ENCODE data around the gene ZC3H12C. TPM values are rescaled to one million over a fixed set of nuclear protein-coding genes. Genes with fewer than 3 reads are reported as not detected.
A peak's percentile ranks its signal among the peaks of the same experiment; 100 is the strongest.

ZC3H12C gene
- total and polyA plus RNA-seq, 3 donors from 2014 or later, result 6.8 to 17.0 (median 16.9) TPM

DNA sequence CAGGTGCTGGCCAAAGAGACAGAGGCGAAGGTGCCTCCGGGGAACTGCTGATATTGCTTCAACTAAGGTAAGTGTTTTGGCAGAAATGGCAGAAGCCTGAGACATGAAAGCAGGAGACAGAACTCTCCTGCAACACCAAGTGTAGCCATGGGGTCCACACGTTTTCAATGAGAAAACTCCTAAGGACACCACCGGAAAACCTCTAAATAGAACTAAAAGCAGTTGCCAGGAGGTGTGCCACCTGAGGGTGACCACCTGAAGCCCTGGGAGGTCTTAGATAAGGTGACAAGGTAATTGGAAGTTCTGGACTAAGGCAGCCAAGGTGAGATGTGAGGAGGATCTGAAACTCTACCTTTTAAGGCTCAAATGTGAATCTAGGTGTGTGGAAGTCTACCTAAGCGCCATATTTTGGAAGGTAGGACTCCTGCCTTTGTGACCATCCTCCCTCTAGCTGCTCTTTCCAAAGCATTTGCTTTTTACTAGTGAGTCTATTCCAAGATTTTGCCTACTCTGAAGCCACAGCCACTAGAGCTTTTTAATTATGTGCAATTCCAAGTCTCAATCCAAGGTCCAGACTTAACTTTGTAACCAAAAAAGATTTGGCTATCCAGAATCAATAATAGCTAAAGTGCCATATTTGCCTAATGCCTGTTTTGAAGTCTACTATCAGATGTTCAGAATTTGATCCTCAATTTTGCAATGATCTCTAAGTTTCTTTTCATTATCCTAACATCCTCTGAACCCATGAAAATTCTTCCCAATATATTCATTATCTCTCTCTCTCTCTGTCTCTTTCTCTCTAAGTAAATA lies 4.5 kb upstream of the ZC3H12C start:
- no peak overlapping the region for H3K4me3 ChIP-seq
- no peaks in the 10 kb centered on the region for H3K9me3 ChIP-seq
- no peak overlapping the region for H3K27ac ChIP-seq
- DNase-seq, result no peak
- intact Hi-C loops (cut with DNase I; ENCODE audit: low total_unique reads), result no loop called here
- H3K27me3 ChIP-seq, result no peaks in the 10 kb centered on the region
- no peak for TF ChIP-seq POLR2A (IDR thresholded peaks at IDR 0.05)
- TF ChIP-seq, protein P1, sequence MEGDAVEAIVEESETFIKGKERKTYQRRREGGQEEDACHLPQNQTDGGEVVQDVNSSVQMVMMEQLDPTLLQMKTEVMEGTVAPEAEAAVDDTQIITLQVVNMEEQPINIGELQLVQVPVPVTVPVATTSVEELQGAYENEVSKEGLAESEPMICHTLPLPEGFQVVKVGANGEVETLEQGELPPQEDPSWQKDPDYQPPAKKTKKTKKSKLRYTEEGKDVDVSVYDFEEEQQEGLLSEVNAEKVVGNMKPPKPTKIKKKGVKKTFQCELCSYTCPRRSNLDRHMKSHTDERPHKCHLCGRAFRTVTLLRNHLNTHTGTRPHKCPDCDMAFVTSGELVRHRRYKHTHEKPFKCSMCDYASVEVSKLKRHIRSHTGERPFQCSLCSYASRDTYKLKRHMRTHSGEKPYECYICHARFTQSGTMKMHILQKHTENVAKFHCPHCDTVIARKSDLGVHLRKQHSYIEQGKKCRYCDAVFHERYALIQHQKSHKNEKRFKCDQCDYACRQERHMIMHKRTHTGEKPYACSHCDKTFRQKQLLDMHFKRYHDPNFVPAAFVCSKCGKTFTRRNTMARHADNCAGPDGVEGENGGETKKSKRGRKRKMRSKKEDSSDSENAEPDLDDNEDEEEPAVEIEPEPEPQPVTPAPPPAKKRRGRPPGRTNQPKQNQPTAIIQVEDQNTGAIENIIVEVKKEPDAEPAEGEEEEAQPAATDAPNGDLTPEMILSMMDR (IDR thresholded peaks at IDR 0.05), result no peak
- WGBS, 2 donors, result 91 to 93% methylated on average over 5 of the region's 5 CpGs
- no peaks in the 10 kb centered on the region for H3K36me3 ChIP-seq (ENCODE audit: low read depth, missing control alignments)
- peaks cover 5% of the 10 kb centered on the region for H3K4me1 ChIP-seq

DNA sequence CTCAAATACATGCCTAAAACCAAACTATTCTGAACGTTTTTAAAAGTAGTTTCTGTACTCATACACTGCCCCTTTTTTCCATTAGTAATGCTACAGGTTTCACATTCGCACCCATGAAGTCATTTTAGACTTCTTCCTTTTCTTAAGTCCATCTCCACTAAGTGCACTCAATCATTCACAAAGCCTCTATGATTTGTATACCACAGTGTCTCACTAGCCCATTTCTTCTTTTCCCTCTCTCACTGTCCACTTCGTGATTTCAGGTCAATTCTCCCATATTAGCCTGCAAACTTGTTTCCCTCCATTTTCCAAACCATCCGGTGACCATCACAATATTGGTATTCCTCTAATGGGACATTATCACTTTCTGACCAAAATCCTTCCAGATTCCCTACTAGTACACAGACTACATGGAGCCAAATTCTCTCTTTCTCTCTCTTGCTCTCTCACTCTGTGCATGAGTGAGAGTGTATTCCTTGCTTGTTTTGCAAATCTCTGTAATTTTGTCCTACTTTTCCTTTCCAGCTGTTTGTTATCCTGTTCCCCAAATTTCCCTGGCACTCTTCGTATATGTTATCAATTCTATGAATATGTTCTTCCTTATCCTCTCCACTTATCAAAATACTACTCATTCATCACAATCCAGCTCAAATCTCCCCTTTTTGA lies 3.4 kb upstream of the ZC3H12C start:
- H3K4me1 ChIP-seq, result peaks cover 8% of the 10 kb centered on the region
- no peak overlapping the region for H3K27ac ChIP-seq
- TF ChIP-seq POLR2A (IDR thresholded peaks at IDR 0.05), result no peak
- TF ChIP-seq, protein P1 (IDR thresholded peaks at IDR 0.05), result no peak
- no peaks in the 10 kb centered on the region for H3K27me3 ChIP-seq
- H3K9me3 ChIP-seq, result no peaks in the 10 kb centered on the region
- intact Hi-C loops (cut with DNase I; ENCODE audit: low total_unique reads), result no loop called here
- no peaks in the 10 kb centered on the region for H3K36me3 ChIP-seq (ENCODE audit: low read depth, missing control alignments)
- no peak overlapping the region for H3K4me3 ChIP-seq
- DNase-seq, result no peak
- 80 to 84% methylated on average over 5 of the region's 5 CpGs for WGBS, 2 donors

DNA sequence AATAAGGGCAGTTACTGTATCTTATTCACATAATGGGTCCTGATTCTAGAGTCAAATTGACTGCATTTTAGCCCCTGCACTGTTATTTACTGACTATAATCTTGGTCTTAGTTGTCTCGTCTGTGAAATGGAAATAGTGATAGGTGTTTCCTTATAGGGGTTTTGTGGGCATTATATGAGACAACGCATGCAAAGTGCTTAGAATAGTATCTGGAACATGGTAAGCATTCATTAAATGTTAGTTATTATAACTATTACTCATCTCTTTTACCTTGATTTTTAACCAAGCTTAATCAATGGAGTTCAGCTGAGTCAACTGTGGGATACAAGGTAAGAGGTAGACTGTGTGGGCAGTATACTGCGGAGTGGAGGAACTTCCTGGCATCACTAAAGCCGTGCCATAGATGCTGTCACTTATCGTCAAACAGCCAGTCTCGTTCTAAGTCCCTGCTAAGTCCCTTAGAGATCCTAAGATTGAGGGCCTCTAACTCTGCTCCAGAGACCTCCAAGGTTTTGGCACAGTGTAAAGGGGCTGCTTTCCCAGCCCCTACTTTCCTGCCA lies 2.6 kb upstream of the ZC3H12C start:
- Histone ChIP-seq H3K27ac (no peak overlapping the region), H3K9me3 (no peaks in the 10 kb centered on the region), H3K4me3 (no peak overlapping the region), H3K27me3 (no peaks in the 10 kb centered on the region), H3K4me1 (peaks cover 13% of the 10 kb centered on the region), H3K36me3 (ENCODE audit: low read depth, missing control alignments) (no peaks in the 10 kb centered on the region)
- DNase-seq, result no peak
- 74 to 86% methylated on average over 6 of the region's 6 CpGs for WGBS, 2 donors
- TF ChIP-seq POLR2A (IDR thresholded peaks at IDR 0.05), result no peak
- TF ChIP-seq, protein P1 (IDR thresholded peaks at IDR 0.05), result no peak
- intact Hi-C loops (cut with DNase I; ENCODE audit: low total_unique reads), result no loop called here

DNA sequence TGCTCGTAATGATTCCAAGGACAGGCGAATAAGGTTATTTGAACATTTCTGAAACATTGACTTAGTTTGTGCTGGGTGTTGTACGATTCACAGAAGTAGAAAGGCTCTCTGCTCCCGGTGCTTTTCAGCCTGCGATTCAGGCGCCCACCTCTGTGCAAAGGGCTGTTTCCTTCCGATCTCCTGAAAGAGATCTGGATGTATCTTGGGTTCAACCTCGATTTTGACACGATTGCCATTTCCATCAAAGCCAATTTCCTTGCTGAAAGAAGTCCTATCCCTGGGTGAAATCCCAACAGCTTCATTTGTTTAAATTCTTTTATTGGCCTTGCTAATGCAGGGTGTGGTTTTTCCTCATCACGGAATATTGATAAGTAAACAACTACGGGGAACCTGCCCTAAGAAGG lies 1.1 kb upstream of the ZC3H12C start:
- Histone ChIP-seq H3K9me3 (no peaks in the 10 kb centered on the region), H3K4me1 (peaks cover 14% of the 10 kb centered on the region), H3K36me3 (ENCODE audit: low read depth, missing control alignments) (no peaks in the 10 kb centered on the region), H3K27me3 (no peaks in the 10 kb centered on the region), H3K4me3 (peak overlapping the region; percentile 73 to 85), H3K27ac (peak overlapping the region; percentile 96 to 97)
- 11 to 13% methylated on average over 11 of the region's 11 CpGs for WGBS, 2 donors
- TF ChIP-seq, protein P1 (IDR thresholded peaks at IDR 0.05), result no peak
- TF ChIP-seq POLR2A (IDR thresholded peaks at IDR 0.05), result no peak
- peak; percentile 22 for DNase-seq
- intact Hi-C loops (cut with DNase I; ENCODE audit: low total_unique reads), result no loop called here
